ENCODE results near the gene PLPP3.

PLPP3 gene

GRCh38 chr1:56589369-56589768, 10.0 kb upstream of the PLPP3 start:
- Histone ChIP-seq H3K79me1 (ENCODE audit: low read length) (no peaks in the 10 kb centered on the region), H3K36me3 (ENCODE audit: control insufficient read depth, insufficient read depth, low read length) (no peaks in the 10 kb centered on the region), H3K27ac (ENCODE audit: low read depth, low read length) (no peak overlapping the region), H3K56ac (ENCODE audit: low read length) (no peak overlapping the region), H2BK120ac (ENCODE audit: low read depth, low read length) (no peak overlapping the region), H3K18ac (ENCODE audit: low read length) (no peak overlapping the region), H4K5ac (ENCODE audit: low read length) (no peak overlapping the region), H3K79me2 (ENCODE audit: control insufficient read depth, insufficient read depth, low read length) (no peaks in the 10 kb centered on the region), H2BK5ac (ENCODE audit: low read length) (no peak overlapping the region), H3K4me1 (ENCODE audit: control insufficient read depth, low read depth, low read length) (no peaks in the 10 kb centered on the region), H3K4me3 (ENCODE audit: low read length) (no peak overlapping the region), H2BK15ac (replicated peaks; ENCODE audit: low read depth) (no peak overlapping the region), H4K8ac (ENCODE audit: low read depth, low read length) (no peak overlapping the region), H3K4me2 (ENCODE audit: low read length) (no peak overlapping the region), H3K27me3 (ENCODE audit: insufficient read depth, low read length, poor library complexity) (no peaks in the 10 kb centered on the region), H3K9ac (ENCODE audit: low read length) (no peak overlapping the region), H3K23ac (ENCODE audit: low read length) (no peak overlapping the region), H2AK5ac (ENCODE audit: low read length) (no peak overlapping the region), H3K4ac (ENCODE audit: low read depth, low read length) (no peak overlapping the region)
- WGBS (ENCODE audit: extremely low coverage, insufficient coverage, low lambda C conversion rate) = no CpG with 5 or more reads among the region's 2 CpGs
- no peak for DNase-seq

- Histone ChIP-seq H3K4me2 (ENCODE audit: low read length) (no peak overlapping the region), H3K79me2 (ENCODE audit: control insufficient read depth, insufficient read depth, low read length) (no peaks in the 10 kb centered on the region), H3K4ac (ENCODE audit: low read depth, low read length) (no peak overlapping the region), H4K8ac (ENCODE audit: low read depth, low read length) (no peak overlapping the region), H3K4me1 (ENCODE audit: control insufficient read depth, low read depth, low read length) (no peaks in the 10 kb centered on the region), H3K79me1 (ENCODE audit: low read length) (no peaks in the 10 kb centered on the region), H3K56ac (ENCODE audit: low read length) (no peak overlapping the region), H3K27me3 (ENCODE audit: insufficient read depth, low read length, poor library complexity) (no peaks in the 10 kb centered on the region), H2BK120ac (ENCODE audit: low read depth, low read length) (no peak overlapping the region), H3K4me3 (ENCODE audit: low read length) (no peak overlapping the region), H3K9ac (ENCODE audit: low read length) (no peak overlapping the region), H2AK5ac (ENCODE audit: low read length) (no peak overlapping the region), H3K27ac (ENCODE audit: low read depth, low read length) (no peak overlapping the region), H2BK15ac (replicated peaks; ENCODE audit: low read depth) (no peak overlapping the region), H3K18ac (ENCODE audit: low read length) (no peak overlapping the region), H3K36me3 (ENCODE audit: control insufficient read depth, insufficient read depth, low read length) (no peaks in the 10 kb centered on the region), H2BK5ac (ENCODE audit: low read length) (no peak overlapping the region), H3K23ac (ENCODE audit: low read length) (no peak overlapping the region), H4K5ac (ENCODE audit: low read length) (no peak overlapping the region)
- no CpG with 5 or more reads among the region's 5 CpGs for WGBS (ENCODE audit: extremely low coverage, insufficient coverage, low lambda C conversion rate)
- no peak for DNase-seq
Measured at GRCh38 chr1:56586502-56586901, 7.1 kb upstream of the PLPP3 start.

- no peak overlapping the region for H3K56ac ChIP-seq (ENCODE audit: low read length)
- H3K23ac ChIP-seq (ENCODE audit: low read length) = no peak overlapping the region
- no CpG with 5 or more reads among the region's 5 CpGs for WGBS (ENCODE audit: extremely low coverage, insufficient coverage, low lambda C conversion rate)
- H4K8ac ChIP-seq (ENCODE audit: low read depth, low read length) = no peak overlapping the region
- no peak overlapping the region for H3K4me3 ChIP-seq (ENCODE audit: low read length)
- no peaks in the 10 kb centered on the region for H3K4me1 ChIP-seq (ENCODE audit: control insufficient read depth, low read depth, low read length)
- H3K9ac ChIP-seq (ENCODE audit: low read length) = no peak overlapping the region
- no peak overlapping the region for H2BK5ac ChIP-seq (ENCODE audit: low read length)
- H2BK15ac ChIP-seq (replicated peaks; ENCODE audit: low read depth) = no peak overlapping the region
- H3K4ac ChIP-seq (ENCODE audit: low read depth, low read length) = no peak overlapping the region
- no peaks in the 10 kb centered on the region for H3K79me2 ChIP-seq (ENCODE audit: control insufficient read depth, insufficient read depth, low read length)
- H3K4me2 ChIP-seq (ENCODE audit: low read length) = no peak overlapping the region
- H4K5ac ChIP-seq (ENCODE audit: low read length) = no peak overlapping the region
- no peak overlapping the region for H2BK120ac ChIP-seq (ENCODE audit: low read depth, low read length)
- no peak overlapping the region for H2AK5ac ChIP-seq (ENCODE audit: low read length)
- no peaks in the 10 kb centered on the region for H3K79me1 ChIP-seq (ENCODE audit: low read length)
- no peak for DNase-seq
- H3K27ac ChIP-seq (ENCODE audit: low read depth, low read length) = no peak overlapping the region
- no peak overlapping the region for H3K18ac ChIP-seq (ENCODE audit: low read length)
- H3K27me3 ChIP-seq (ENCODE audit: insufficient read depth, low read length, poor library complexity) = no peaks in the 10 kb centered on the region
- H3K36me3 ChIP-seq (ENCODE audit: control insufficient read depth, insufficient read depth, low read length) = no peaks in the 10 kb centered on the region
Measured at GRCh38 chr1:56585985-56586384, 6.6 kb upstream of the PLPP3 start.

GRCh38 chr1:56584910-56585528, 5.7 kb upstream of the PLPP3 start:
- no peak overlapping the region for H3K9ac ChIP-seq (ENCODE audit: low read length)
- H2BK5ac ChIP-seq (ENCODE audit: low read length) = no peak overlapping the region
- H3K4ac ChIP-seq (ENCODE audit: low read depth, low read length) = no peak overlapping the region
- no peak overlapping the region for H4K8ac ChIP-seq (ENCODE audit: low read depth, low read length)
- no peak overlapping the region for H3K27ac ChIP-seq (ENCODE audit: low read depth, low read length)
- no peak overlapping the region for H3K18ac ChIP-seq (ENCODE audit: low read length)
- no peak overlapping the region for H3K23ac ChIP-seq (ENCODE audit: low read length)
- DNase-seq = peak; percentile 64
- H3K4me2 ChIP-seq (ENCODE audit: low read length) = no peak overlapping the region
- H3K4me1 ChIP-seq (ENCODE audit: control insufficient read depth, low read depth, low read length) = no peaks in the 10 kb centered on the region
- no peak overlapping the region for H2AK5ac ChIP-seq (ENCODE audit: low read length)
- H3K56ac ChIP-seq (ENCODE audit: low read length) = no peak overlapping the region
- H4K5ac ChIP-seq (ENCODE audit: low read length) = no peak overlapping the region
- no peaks in the 10 kb centered on the region for H3K27me3 ChIP-seq (ENCODE audit: insufficient read depth, low read length, poor library complexity)
- whole genome bisulfite sequencing (ENCODE audit: extremely low coverage, insufficient coverage, low lambda C conversion rate) = no CpG with 5 or more reads among the region's 5 CpGs
- no peak overlapping the region for H2BK15ac ChIP-seq (replicated peaks; ENCODE audit: low read depth)
- no peaks in the 10 kb centered on the region for H3K79me1 ChIP-seq (ENCODE audit: low read length)
- H3K36me3 ChIP-seq (ENCODE audit: control insufficient read depth, insufficient read depth, low read length) = no peaks in the 10 kb centered on the region
- no peak overlapping the region for H3K4me3 ChIP-seq (ENCODE audit: low read length)
- no peak overlapping the region for H2BK120ac ChIP-seq (ENCODE audit: low read depth, low read length)
- H3K79me2 ChIP-seq (ENCODE audit: control insufficient read depth, insufficient read depth, low read length) = no peaks in the 10 kb centered on the region

GRCh38 chr1:56583957-56584468, 4.7 kb upstream of the PLPP3 start:
- Histone ChIP-seq H3K79me1 (ENCODE audit: low read length) (no peaks in the 10 kb centered on the region), H3K27me3 (ENCODE audit: insufficient read depth, low read length, poor library complexity) (no peaks in the 10 kb centered on the region), H3K36me3 (ENCODE audit: control insufficient read depth, insufficient read depth, low read length) (no peaks in the 10 kb centered on the region), H3K4me2 (ENCODE audit: low read length) (no peak overlapping the region), H3K79me2 (ENCODE audit: control insufficient read depth, insufficient read depth, low read length) (no peaks in the 10 kb centered on the region), H3K4me3 (ENCODE audit: low read length) (no peak overlapping the region), H3K4me1 (ENCODE audit: control insufficient read depth, low read depth, low read length) (no peaks in the 10 kb centered on the region), H2AK5ac (ENCODE audit: low read length) (no peak overlapping the region), H3K4ac (ENCODE audit: low read depth, low read length) (no peak overlapping the region), H2BK15ac (replicated peaks; ENCODE audit: low read depth) (no peak overlapping the region), H3K18ac (ENCODE audit: low read length) (no peak overlapping the region), H3K9ac (ENCODE audit: low read length) (no peak overlapping the region), H4K5ac (ENCODE audit: low read length) (no peak overlapping the region), H4K8ac (ENCODE audit: low read depth, low read length) (no peak overlapping the region), H3K56ac (ENCODE audit: low read length) (no peak overlapping the region), H2BK120ac (ENCODE audit: low read depth, low read length) (no peak overlapping the region), H3K27ac (ENCODE audit: low read depth, low read length) (no peak overlapping the region), H3K23ac (ENCODE audit: low read length) (no peak overlapping the region), H2BK5ac (ENCODE audit: low read length) (no peak overlapping the region)
- DNase-seq = no peak
- WGBS (ENCODE audit: extremely low coverage, insufficient coverage, low lambda C conversion rate) = no CpG with 5 or more reads among the region's 2 CpGs

GRCh38 chr1:56580771-56581170, 1.4 kb upstream of the PLPP3 start:
- no CpG with 5 or more reads among the region's 10 CpGs for WGBS (ENCODE audit: extremely low coverage, insufficient coverage, low lambda C conversion rate)

More at GRCh38 chr1:56580771-56581170, 1.4 kb upstream of the PLPP3 start:
- Histone ChIP-seq H3K27ac (ENCODE audit: low read depth, low read length) (no peak overlapping the region), H3K79me1 (ENCODE audit: low read length) (peaks cover 3% of the 10 kb centered on the region), H4K5ac (ENCODE audit: low read length) (no peak overlapping the region), H3K4me3 (ENCODE audit: low read length) (no peak overlapping the region), H3K18ac (ENCODE audit: low read length) (no peak overlapping the region), H3K79me2 (ENCODE audit: control insufficient read depth, insufficient read depth, low read length) (peaks cover 9% of the 10 kb centered on the region), H3K23ac (ENCODE audit: low read length) (no peak overlapping the region), H2BK5ac (ENCODE audit: low read length) (no peak overlapping the region), H2AK5ac (ENCODE audit: low read length) (no peak overlapping the region), H2BK15ac (replicated peaks; ENCODE audit: low read depth) (no peak overlapping the region), H3K9ac (ENCODE audit: low read length) (no peak overlapping the region), H3K27me3 (ENCODE audit: insufficient read depth, low read length, poor library complexity) (no peaks in the 10 kb centered on the region), H2BK120ac (ENCODE audit: low read depth, low read length) (no peak overlapping the region), H3K36me3 (ENCODE audit: control insufficient read depth, insufficient read depth, low read length) (no peaks in the 10 kb centered on the region), H3K4me2 (ENCODE audit: low read length) (no peak overlapping the region), H3K56ac (ENCODE audit: low read length) (no peak overlapping the region), H3K4me1 (ENCODE audit: control insufficient read depth, low read depth, low read length) (no peaks in the 10 kb centered on the region), H4K8ac (ENCODE audit: low read depth, low read length) (no peak overlapping the region), H3K4ac (ENCODE audit: low read depth, low read length) (no peak overlapping the region)
- DNase-seq = no peak

Data from mesendoderm (in vitro differentiated cells).